GM23248 (cell line): ENCODE data around the gene PODXL.

Source experiments
- EZH2 ChIP-seq: fragments of 200-600 bp; sonication (generic); IDR thresholded peaks from 2 replicates; pipeline ENCODE4 v1.6.1; 2018; ENCODE audit warnings: antibody characterized with exemption, mild to moderate bottlenecking; ENCODE audit not compliant: insufficient read depth, poor library complexity, severe bottlenecking
- EZH2phosphoT487 ChIP-seq: fragments of 200-600 bp; sonication (generic); IDR thresholded peaks from 2 replicates; pipeline ENCODE4 v1.6.1; 2018; ENCODE audit warnings: antibody characterized with exemption, moderate library complexity, mild to moderate bottlenecking, low read depth; ENCODE audit not compliant: insufficient read depth

- TF ChIP-seq EZH2phosphoT487 (no peak), EZH2 (no peak)
These were observed 20.0 kb downstream of the PODXL start for GRCh38 chr7:131536361-131536849.
